GM12875 (cell line): ENCODE data around the gene EPHA3.

Source experiments
- H3K4me3 ChIP-seq: one replicate; pipeline ENCODE4 v1.5.1; 2011; ENCODE audit warnings: low read depth, low read length, control low read depth
- CTCF ChIP-seq: IDR thresholded peaks from 2 replicates; pipeline ENCODE4 v1.5.1; 2011; ENCODE audit warnings: low read depth, mild to moderate bottlenecking, control low read depth, inconsistent platforms, low read length, moderate library complexity, borderline replicate concordance; ENCODE audit not compliant: insufficient read depth

EPHA3 gene

GRCh38 chr3:89504432-89504831 lies 397.0 kb downstream of the EPHA3 start:
- no peak overlapping the region for H3K4me3 ChIP-seq
- TF ChIP-seq CTCF, result no peak

GRCh38 chr3:89506462-89507103 lies 399.2 kb downstream of the EPHA3 start:
- H3K4me3 ChIP-seq, result no peak overlapping the region

GRCh38 chr3:89521328-89521727 lies 413.9 kb downstream of the EPHA3 start:
- TF ChIP-seq CTCF, result no peak
- H3K4me3 ChIP-seq, result no peak overlapping the region

More at GRCh38 chr3:89506462-89507103, 399.2 kb downstream of the EPHA3 start:
- no peak for TF ChIP-seq CTCF

GRCh38 chr3:89522155-89522554 lies 414.7 kb downstream of the EPHA3 start:
- TF ChIP-seq CTCF, result no peak
- H3K4me3 ChIP-seq, result no peak overlapping the region

GRCh38 chr3:89525609-89526008 lies 418.2 kb downstream of the EPHA3 start:
- no peak for TF ChIP-seq CTCF
- no peak overlapping the region for H3K4me3 ChIP-seq

- H3K4me3 ChIP-seq, result no peak overlapping the region
- TF ChIP-seq CTCF, result no peak
Observed at GRCh38 chr3:89527736-89528305, 420.4 kb downstream of the EPHA3 start.
